Activated naive CD4-positive, alpha-beta T cell treated with Interleukin-2 at 50 U/mL for 16 hours (primary cell): ENCODE measurements around the gene PIAS1.
"Not testable (repeated sequence)": the region's sequence is repeated elsewhere in the genome, so short reads cannot be mapped to it uniquely, and the experiment has no call there.

ENCODE experiments used
- DNase-seq: peaks from one replicate; pipeline ENCODE4 v3.0.0-alpha.2; 2020

The PIAS1 gene

DNA sequence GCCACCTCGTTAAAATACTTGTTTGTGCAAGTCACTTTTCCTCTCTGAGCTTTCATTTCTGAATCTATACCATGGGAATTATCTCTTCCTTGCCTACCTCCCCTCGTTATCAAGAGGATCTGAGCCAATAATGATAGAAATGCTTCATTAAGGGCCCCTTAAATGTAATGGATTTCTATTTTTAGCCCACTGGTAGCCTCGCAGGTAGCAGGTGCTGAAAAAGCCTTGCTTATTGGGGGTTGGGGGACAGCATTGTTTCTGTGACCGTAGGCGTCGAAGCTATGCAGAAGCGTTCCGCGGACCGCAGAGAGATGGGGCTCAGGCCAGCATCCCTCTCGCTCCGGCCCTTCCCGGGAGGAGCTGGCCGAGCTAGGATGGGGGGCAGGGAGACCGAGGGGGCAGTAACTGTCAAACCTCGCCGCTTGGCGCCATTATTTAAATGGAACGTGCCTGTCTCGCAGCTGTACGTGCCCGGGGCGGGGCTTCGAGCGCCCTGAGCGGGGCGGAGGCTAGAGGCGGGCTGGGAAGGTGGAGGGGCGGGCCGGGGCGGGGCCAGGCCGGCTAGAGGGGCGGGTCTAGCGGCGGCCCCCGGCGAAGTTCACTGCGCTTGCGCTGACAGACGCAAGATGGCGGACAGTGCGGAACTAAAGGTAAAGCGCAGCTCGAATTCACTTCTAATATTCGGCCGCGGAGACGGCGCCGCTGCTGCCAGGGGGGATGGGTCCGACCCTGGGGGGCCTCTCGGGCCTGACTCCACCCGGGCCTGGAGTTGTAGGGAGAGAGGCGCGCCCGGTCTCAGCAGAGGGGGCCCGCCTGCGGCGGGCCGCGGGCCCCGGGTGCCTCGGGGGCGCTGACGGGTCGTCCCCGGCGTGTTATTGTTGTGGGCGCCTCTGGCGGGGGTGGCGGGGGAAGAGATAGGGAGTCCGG lies at the start of gene PIAS1:
Gene PIAS1, plus strand, starts transcription at position 615 of the 927 bp plus-strand sequence. Its CDS starts 12 bp downstream, at position 627.
- DNase-seq: peak; percentile 93

DNA sequence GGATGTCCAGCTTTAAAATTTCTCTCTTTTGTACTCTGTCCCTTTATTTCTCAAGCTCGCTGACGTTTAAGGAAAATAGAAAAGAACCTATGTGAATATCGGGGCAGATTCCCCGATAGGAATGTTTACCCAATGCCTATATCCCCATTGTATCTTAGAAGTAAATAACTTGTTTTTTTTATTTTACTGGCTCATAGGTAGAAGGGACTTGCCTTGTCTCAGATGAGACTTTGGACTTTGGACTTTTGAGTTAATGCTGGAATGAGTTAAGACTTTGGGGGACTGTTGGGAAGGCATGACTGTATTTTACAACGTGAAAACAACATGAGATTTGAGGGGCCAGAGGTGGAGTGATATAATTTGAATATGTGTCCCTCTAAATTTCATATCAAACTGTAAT lies 46.5 kb upstream of the PIAS1 start:
- DNase-seq: not testable (repeated sequence)

DNA sequence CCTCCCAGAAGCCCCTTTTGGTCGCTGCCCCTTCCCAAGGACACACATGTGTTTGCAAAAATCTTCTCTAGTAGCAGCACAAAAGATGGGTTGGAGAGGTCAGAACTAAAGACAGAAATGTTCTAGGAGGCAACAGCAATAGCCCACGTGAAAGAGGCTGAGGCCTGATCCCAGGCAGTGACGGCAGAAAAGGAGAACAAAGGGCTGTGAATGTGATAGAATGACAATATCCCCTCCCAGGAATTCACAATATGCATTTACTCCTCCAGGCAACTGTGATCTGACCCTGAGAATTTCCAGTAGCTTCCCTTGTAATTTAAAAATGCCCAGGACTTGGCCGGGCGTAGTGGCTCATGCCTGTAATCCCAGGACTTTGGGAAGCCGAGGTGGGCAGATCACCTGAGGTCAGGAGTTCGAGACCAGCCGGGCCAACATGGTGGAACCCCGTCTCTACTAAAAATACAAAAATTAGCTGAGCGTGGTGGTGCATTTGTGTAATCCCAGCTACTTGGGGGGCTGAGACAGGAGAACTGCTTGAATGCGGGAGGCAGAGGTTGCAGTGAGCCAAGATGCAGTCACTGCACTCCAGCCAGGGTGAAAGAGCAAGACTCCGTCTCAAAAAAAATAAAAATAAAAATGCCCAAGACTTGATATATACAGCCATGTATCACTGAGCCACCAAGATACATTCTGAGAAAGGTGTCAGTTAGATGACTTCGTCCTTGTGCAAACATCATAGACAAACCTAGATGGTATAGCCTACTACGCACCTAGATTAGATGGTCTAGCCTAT lies 43.6 kb upstream of the PIAS1 start:
- no peak for DNase-seq

DNA sequence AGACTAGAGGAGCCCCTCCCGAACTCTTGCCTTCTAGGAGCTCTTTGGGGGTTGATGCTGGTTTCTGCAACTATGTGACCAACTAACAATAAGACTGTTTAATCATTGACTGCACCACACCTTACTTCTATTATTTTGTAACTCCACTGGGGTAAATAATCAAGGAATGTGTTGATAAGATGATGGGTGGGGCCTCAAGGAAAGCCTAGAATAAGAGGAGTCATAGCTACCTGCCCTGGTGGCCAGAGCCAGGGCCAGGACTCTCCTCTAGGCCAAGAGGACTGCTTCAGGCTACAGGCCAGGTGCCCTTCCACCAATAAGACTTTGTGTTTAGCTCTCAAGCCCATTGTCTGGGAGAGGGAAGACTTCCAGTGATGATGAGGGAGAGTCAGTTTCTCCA lies 41.2 kb upstream of the PIAS1 start:
- no peak for DNase-seq

DNA sequence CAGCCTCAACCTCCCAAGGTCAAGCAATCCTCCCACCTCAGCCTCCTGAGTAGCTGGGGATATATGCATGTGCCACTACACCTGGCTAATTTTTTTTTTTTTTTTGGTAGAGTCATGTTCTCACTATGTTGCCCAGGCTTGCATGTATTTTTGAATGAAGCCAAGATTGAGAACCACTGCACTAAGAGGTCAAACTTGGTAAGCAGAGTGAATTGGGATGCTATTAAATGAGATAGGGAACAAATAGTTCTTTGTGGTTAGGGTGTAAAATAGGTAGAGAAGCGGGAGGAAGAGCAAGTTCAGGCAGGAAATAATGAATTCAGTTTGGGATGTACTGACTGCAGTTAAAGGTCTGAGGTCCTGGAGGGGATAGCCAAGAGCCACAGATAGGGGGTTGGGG lies 39.9 kb upstream of the PIAS1 start:
- no peak for DNase-seq

DNA sequence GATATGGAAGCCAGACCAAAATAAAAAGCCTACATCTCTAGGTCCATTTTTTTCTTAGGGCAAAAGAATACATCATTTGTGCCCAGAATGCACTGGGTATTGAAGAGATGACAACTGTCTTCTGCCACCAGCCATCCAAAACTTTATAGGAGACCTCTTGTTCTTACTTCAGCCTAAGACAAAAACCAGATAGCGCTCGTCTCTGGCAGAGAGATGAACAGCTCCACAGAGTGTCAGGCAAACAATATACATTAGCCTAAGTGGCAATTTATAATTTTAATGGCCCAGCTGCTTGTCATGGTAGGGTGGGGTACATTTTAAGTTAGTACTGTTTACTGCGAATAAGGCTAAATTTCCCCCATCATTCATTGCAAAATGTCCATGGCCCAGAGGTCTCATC lies 38.9 kb upstream of the PIAS1 start:
- DNase-seq: no peak

DNA sequence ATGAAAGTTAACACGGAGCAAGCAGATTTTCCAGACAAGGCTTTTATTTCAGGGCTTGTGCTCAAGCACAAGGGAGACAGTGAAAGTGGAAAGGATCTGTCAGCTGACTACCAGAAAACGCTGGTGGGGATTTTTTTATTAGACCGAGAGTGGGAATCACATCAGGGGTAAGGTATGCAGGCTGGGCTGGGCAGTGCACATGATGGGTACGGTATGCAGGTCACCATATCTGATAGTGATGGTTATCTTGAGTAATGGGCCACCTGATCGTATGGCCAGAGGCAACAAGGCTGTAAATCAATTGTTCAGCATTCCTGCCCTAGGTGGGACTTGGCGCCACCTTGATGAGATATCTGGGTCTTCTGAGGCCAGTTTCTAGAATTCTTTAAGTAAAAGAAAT lies 36.9 kb upstream of the PIAS1 start:
- no peak for DNase-seq

DNA sequence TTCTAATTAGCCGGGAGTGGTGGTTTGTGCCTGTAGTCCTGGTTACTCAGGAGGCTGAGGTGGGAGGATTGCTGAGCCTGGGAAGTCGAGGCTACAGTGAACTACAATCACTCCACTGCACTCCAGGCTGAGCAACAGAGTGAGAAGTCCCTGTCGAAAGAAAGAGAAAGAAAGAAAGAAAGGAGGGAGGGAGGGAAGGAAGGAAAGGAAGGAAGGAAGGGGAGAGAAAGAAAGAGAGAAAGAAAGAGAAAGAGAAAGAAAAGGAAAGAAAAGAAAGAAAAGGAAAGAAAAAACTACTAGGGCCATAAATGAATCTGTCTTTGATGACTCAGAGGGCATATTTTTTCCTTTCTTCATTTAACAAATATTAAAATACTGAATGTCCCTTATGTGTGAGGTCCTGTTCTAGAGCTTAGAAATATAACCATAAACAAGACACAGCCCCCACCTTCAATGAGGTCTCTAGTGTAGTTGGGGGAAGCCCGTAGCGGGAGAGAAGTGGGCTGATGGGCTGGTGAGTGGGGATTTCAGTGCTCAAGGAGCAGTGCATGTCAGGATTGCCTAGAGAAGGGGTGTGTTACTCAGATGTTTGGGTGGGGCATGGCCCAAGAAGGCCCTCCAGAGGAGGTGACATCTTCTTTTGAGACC lies 35.2 kb upstream of the PIAS1 start:
- no peak for DNase-seq

DNA sequence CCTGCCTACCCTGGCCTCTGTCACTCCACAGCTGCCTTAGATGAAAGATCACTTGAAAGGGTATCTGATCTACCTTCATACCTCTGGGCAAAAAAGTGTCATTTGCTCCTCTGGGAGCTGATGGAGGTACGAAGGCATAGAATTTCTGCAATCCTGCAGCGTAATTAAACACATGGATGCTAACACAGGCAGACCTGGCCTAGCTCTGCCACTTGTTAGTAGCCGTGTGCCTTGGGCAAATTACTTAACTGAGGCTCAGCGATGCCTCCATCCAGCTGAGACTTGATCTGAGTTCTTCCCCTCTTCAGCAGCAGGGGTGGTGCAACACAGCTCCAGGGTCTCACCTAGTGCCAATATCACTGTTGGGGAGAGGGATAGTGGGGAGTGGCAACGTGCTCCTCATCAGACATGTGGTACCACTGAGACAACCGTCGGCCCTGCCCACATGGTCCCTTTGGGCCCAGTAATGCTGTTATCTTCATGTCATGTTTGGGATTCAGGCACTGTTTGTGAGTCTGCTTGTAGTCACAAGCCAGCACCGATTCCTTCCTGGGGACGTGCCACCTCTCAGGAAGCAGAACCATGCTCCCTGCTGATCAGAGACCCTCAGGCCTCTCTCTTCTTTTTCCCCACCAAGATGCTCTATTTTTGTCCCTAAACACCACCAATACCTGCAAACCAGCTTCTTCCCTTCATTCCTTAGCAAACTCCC lies 34.1 kb upstream of the PIAS1 start:
- DNase-seq: no peak

DNA sequence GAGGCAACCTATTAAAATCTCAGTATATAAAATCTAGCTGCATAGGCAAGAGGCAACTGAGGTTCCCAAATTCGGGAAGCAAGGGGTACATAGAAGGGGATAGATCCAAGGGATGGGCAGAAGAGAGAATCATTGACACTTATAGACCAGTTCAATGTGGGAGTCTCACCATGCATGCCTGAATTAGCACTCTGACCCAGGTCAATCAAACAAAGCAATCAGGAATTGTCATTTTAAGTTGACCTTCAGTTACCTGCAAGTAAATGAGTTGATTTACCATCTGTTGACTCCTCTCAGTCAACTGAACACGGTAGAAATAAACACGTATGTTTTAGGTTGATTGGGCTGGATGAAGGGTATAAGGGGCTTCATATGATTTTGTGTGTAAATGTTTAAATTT lies 33.4 kb upstream of the PIAS1 start:
- DNase-seq: no peak

DNA sequence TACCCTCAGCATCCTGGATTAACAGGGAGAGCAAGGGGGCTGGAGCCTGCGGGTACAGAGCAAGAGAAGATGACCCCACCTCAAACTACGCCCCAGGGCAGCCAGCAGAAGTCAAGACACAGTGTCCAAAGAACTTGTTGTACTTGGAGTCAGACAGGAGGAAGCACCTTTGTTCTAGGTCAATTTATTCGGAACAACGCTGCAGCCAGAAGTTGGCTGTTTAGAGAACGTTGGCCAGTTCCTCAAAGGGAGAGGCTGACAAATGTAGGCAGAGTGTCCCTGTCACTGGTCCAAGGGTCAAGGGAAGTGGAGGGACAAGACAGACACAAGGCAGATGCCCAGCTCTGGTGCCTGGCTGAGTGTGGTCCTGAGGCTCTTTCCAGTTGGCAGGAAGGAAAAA lies 32.1 kb upstream of the PIAS1 start:
- DNase-seq: no peak

DNA sequence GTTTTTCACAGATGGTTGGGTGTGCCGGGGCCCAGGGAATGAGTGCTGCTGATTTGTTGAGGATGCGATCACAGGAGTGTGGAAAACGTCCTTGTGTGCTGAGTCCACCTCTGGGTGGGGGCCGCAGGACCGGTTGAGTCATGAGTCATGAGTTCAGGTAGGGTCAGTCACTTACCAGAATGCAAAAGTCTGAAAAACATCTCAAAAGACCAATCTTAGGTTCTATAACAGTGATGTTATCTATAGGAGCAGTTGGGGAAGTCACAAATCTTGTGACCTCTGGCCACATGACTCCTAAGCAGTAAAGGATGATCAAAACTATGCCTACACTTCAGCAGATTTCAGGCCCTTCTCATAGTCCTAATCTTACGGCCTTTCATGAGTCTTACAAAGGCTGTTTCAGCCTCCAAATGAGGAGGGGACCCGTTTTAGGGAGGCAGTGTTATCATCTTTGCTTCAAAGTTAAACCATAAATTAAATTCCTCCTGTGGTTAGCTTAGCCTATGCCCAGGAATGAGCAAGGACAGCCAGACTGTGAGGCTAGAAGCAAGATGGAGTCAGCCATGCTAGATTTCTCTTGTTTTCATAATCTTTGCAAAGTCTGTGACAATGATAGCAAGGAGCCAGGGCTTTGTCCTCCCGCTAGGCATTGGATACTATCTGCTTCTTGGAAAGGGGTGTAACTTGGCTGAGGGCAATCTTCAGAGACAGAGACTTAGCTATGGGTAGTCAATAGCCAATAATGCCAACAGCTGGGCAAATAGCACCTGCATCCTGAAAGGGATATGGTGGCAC lies 30.6 kb upstream of the PIAS1 start:
- no peak for DNase-seq

DNA sequence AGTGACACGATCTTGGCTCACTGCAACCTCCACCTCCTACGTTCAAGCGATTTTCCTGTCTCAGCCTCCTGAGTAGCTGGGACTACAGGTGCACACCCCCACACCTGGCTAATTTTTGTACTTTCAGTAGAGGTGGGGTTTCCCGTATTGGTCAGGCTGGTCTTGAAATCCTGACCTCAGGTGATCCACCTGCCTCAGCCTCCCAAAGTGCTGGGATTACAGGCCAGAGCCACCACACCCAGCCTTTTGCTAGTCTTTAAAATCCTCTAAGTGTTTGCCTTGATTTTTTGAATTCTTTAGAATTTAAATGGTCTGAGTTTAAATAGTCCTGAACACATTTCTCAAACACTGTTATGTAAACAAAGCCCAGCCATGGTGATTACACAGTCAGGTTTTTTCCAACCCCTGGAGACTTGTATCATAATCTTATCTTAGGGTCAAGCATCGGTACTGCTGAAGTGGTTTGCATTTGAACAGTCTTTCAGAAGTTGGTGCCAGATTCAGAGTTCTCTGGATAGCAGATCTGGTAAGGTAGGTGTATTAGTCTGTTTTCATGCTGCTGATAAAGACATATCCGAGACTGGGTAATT lies 28.2 kb upstream of the PIAS1 start:
- no peak for DNase-seq

DNA sequence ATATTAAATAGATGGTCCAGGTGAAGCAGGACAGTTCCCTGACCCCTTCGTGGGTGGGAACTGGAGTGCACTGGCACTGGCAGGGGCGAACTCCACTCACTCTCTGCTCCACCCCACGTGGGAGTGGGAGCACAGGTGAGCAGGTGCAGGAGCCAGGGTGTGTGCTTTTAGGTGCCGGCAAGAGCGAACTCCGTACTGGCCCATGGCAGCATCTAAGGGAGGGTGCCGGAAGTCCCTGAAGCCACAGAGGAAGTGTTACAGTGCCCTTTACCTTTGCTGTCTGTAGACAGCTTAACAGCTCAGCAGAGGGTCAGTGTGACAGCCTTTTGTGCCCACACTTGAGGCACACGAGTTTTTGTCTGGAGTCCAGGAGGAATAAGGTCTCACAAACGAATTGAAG lies 26.7 kb upstream of the PIAS1 start:
- no peak for DNase-seq

DNA sequence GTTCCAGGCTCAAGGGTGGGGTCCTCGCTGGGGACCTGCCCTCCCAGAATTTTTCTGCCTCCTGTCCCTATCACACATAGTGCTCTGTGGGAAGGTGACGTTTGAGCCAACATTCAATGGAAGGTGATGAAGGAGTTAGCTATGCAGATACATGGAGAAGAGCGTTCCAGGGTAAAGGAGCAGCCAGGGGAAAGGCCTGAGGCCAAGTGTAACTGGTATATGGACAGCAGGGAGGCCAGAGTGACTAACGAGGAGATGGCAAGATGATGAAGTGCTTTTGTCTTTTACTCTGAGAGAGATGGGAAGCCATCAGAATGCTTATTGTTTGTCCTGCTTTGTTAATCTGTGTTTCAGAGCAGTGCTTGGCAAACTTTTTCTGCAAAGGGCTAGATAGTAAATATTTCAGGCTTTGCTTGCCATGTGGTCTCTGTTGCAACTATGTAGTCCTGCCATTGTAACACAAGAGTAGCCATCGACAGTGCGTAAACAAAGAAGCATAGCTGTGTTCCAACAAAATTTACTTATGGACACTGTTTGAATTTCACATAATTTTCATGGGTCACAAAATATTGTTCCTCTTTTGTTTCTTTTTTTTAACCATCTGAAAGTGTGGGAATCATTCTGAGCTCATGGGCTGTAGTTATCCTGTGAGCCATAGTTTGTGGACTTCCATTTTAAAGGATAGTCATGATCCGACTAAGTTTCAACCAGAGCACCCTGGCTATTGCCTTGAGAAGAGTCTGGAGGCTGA lies 25.8 kb upstream of the PIAS1 start:
- DNase-seq: no peak

DNA sequence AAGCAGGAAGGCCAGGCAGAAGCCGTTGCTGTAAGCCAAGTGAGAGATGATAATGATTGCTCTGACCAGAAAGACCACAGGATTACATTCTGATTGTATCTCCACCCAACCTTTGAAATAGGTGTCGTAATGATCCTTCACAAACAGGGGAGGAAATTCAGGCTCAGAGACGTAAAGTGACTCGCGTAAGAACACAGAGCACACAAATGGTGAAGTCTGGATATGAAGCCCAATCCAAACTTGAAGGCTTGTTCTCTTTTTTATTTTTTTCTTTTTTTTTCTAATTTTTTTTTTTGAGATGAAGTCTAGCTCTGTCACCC lies 25.3 kb upstream of the PIAS1 start:
- DNase-seq: no peak

DNA sequence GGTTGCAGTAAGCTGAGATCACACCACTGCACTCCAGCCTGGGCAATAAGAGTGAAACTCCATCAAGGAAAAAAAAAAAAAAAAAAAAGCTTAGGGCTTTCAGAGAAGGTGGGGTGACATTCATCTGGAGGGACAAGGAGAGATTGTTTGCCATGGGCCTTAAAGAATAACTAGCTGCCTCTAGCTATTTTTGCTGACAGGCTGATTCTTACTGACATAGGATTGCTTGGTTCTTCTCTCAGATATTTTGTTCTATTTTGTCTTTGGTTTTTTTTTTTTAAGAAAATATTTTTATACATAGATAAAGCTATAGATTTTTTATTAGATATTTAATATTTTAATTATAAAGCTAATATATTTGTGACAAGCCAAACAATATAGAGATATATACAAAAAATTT lies 24.2 kb upstream of the PIAS1 start:
- no peak for DNase-seq

DNA sequence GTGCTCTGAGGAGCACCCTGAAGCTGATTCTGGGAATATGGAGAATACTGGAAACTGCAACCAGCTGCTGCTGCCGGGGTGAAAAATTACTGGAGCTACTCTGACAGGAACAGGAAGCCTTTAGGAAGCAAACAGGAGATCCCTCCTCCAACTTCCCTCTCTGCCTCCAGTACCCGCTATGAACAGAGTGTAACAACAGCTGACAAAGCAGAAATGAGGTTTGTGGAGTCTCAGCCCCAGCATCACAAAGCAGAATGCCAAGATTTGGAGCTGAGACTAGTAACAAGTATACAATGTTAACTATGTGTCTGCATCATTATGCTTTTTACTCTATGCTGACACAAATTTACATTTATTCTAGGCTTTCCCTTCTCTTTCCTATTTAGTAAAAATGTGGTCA lies 22.7 kb upstream of the PIAS1 start:
- no peak for DNase-seq

DNA sequence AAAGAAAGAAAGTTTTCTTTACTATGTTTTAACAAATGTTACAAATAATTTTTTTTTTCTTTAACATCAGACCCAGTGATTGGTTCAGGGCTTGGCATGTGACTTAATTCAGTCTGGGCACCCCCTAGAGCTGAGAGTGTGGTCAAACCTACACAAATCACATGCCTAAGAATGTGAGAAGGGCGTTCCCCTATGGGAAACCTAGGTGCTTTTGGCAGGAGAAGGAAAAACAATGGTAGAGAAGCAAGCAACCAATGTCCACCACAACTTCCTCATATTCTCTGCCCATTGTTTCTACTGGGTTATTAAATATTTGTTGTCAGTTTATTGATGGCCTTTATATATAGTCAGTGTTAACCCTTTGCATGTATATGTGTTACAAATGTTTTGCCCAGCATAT lies 21.4 kb upstream of the PIAS1 start:
- no peak for DNase-seq

DNA sequence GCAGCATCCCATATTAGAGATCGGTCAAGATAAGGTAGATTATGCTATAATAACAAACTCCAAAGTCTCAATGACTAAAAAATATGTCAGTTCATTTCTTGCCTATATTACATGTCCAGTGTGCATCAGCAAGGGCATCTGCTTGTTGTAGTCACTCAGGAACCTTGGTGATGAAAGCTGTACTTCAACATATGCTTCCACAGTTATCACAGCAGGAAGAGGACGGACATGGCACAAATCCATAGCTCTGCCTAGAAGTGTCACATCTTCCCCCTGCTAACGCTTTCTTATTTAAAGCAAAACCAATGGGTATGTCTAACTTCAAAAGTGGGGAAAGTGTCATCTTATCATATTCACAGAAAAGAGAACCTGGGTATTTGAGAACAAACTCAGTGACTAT lies 20.0 kb upstream of the PIAS1 start:
- no peak for DNase-seq

DNA sequence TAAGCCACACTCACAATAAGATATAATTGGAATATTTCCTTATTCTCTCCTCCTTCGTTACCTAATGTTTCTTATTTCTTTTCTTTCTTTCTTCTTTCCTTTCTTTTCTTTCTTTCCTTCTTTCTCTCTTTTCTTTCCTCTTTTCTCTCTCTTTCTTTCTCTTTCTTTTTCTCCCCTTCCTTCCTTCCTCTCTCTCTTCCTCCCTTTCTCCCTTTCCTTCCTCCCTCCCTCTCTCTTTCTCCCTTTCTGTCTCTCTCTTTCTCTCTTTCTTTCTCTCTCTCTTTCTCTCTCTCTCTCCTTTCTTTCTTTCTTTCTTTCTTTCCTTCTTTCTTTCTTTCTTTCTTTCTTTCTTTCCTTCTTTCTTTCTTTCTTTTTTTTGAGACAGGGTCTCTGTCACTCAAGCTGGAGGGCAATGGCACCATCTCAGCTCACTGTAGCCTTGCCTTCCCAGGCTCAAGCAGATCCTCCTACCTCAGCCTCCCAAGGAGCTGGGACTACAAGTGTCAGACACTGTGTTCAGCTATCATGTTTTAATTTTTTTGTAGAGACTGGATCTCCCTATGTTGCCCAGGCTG lies 19.3 kb upstream of the PIAS1 start:
- DNase-seq: no peak
